Liver (tissue), 9 donors: ENCODE measurements around the gene TERT. TPM values are rescaled to one million over a fixed set of nuclear protein-coding genes. Genes with fewer than 3 reads are reported as not detected.
"Not testable (repeated sequence)": the region's sequence is repeated elsewhere in the genome, so short reads cannot be mapped to it uniquely, and the experiment has no call there.

Source experiments
- DNase-seq: peaks from one replicate; pipeline ENCODE4 v3.0.0-alpha.2; 2017; ENCODE audit warnings: low spot score
- H3K27ac ChIP-seq, 2 donors: one replicate each; pipeline ENCODE4 v1.7.0; 2013; ENCODE audit warnings: inconsistent platforms in 2 of 2, low read length in 2 of 2, control low read depth in 1 of 2, low read depth in 1 of 2, mild to moderate bottlenecking in 1 of 2
- H3K27me3 ChIP-seq, 4 donors: one replicate each; pipeline versions ENCODE4 v1.6.1 to v1.7.0; 2013; ENCODE audit warnings: low read length in 3 of 4, inconsistent platforms in 1 of 4, mild to moderate bottlenecking in 1 of 4, moderate library complexity in 1 of 4; ENCODE audit not compliant: control insufficient read depth in 4 of 4, insufficient read depth in 4 of 4
- H3K36me3 ChIP-seq, 4 donors: one replicate each; pipeline versions ENCODE4 v1.6.1 to v1.7.0; 2013; ENCODE audit warnings: low read length in 3 of 4, mild to moderate bottlenecking in 3 of 4, low read depth in 1 of 4, moderate library complexity in 1 of 4; ENCODE audit not compliant: control insufficient read depth in 4 of 4, insufficient read depth in 3 of 4
- H3K4me1 ChIP-seq, 4 donors: one replicate each; pipeline versions ENCODE4 v1.6.1 to v1.7.0; 2013; ENCODE audit warnings: low read length in 3 of 4, mild to moderate bottlenecking in 3 of 4, moderate library complexity in 1 of 4; ENCODE audit not compliant: control insufficient read depth in 4 of 4, insufficient read depth in 4 of 4
- H3K4me3 ChIP-seq, 3 donors: one replicate each; pipeline versions ENCODE4 v1.6.1 to v1.7.0; 2013; ENCODE audit warnings: low read length in 3 of 3, control low read depth in 1 of 3, low read depth in 1 of 3, mild to moderate bottlenecking in 1 of 3
- H3K9ac ChIP-seq, 2 donors: one replicate each; pipeline ENCODE4 v1.7.0; 2013; ENCODE audit warnings: low read length in 2 of 2, mild to moderate bottlenecking in 2 of 2, moderate library complexity in 2 of 2, control low read depth in 1 of 2, low read depth in 1 of 2
- H3K9me3 ChIP-seq, 4 donors: one replicate each; pipeline versions ENCODE4 v1.6.1 to v1.7.0; 2013; ENCODE audit warnings: low read length in 3 of 4; ENCODE audit not compliant: control insufficient read depth in 4 of 4
- ATF3 ChIP-seq: IDR thresholded peaks from 2 replicates; pipeline ENCODE4 v1.6.1; 2016; ENCODE audit warnings: antibody characterized with exemption
- EGR1 ChIP-seq, 2 donors: IDR thresholded peaks; 2 replicates each; pipeline ENCODE4 v1.6.1; 2016 to 2018; ENCODE audit warnings: antibody characterized with exemption in 2 of 2, low read depth in 2 of 2
- FOXA2 ChIP-seq: IDR thresholded peaks from 2 replicates; pipeline ENCODE4 v1.6.1; 2016; ENCODE audit warnings: antibody characterized with exemption
- GABPA ChIP-seq, 2 donors: IDR thresholded peaks in 1 of 2; conservative IDR thresholded peaks in 1 of 2; 2 replicates each; pipeline ENCODE4 v1.6.1; 2016; ENCODE audit warnings: antibody characterized with exemption in 2 of 2, mild to moderate bottlenecking in 1 of 2, moderate library complexity in 1 of 2
- HNF4A ChIP-seq, 2 donors: conservative IDR thresholded peaks; 2 replicates each; pipeline ENCODE4 v1.6.1; 2016; ENCODE audit warnings: antibody characterized with exemption in 2 of 2, mild to moderate bottlenecking in 2 of 2
- HNF4G ChIP-seq: IDR thresholded peaks from 2 replicates; pipeline ENCODE4 v1.6.1; 2016; ENCODE audit warnings: antibody characterized with exemption
- NR2F2 ChIP-seq: IDR thresholded peaks from 2 replicates; pipeline ENCODE4 v1.6.1; 2016; ENCODE audit warnings: antibody characterized with exemption
- RAD21 ChIP-seq, 2 donors: IDR thresholded peaks; 2 replicates each; pipeline ENCODE4 v1.6.1; 2016; ENCODE audit warnings: antibody characterized with exemption in 2 of 2, mild to moderate bottlenecking in 2 of 2
- YY1 ChIP-seq: IDR thresholded peaks from 2 replicates; pipeline ENCODE4 v1.6.1; 2016; ENCODE audit warnings: antibody characterized with exemption, mild to moderate bottlenecking
- ZBTB33 ChIP-seq: IDR thresholded peaks from 2 replicates; pipeline ENCODE4 v1.6.1; 2016; ENCODE audit warnings: antibody characterized with exemption
- WGBS: extraction: QIAGEN DNeasy Blood & Tissue Kit; methylation state at CpG from one replicate; pipeline ENCODE4 v1.1.7; 2013; 5-methylcytosine and 5-hydroxymethylcytosine counted together
- polyA plus RNA-seq, 2 donors: library from polyadenylated mRNA; stranded (reverse) in 1 of 2; unstranded in 1 of 2; fragments of 200-250 nt in 1 of 2; fragments of >200 nt in 1 of 2; fragmentation: Nextera tagmentation in 1 of 2; extraction: Ambion mirVana in 1 of 2; gene quantifications; one replicate each; pipeline versions ENCODE4 v1.2.1 to v1.2.3, GENCODE V29; 2013 to 2015
- total RNA-seq, 2 donors: library from RNA; depleted of rRNA; stranded (reverse); fragments of >200 nt; gene quantifications; one replicate each; pipeline ENCODE4 v1.2.3, GENCODE V29; 2014
- TF ChIP-seq, protein P1 (sequence below): IDR thresholded peaks from 2 replicates; pipeline ENCODE4 v1.6.1; 2016; ENCODE audit warnings: antibody characterized with exemption
- donor health status: healthy.
- donor health status: healthy.
- donor health status: healthy.
- donor health status: healthy.
- donor health status: healthy.

The TERT gene
- total and polyA plus RNA-seq, 4 donors: 0.14 TPM; not detected in 3

DNA sequence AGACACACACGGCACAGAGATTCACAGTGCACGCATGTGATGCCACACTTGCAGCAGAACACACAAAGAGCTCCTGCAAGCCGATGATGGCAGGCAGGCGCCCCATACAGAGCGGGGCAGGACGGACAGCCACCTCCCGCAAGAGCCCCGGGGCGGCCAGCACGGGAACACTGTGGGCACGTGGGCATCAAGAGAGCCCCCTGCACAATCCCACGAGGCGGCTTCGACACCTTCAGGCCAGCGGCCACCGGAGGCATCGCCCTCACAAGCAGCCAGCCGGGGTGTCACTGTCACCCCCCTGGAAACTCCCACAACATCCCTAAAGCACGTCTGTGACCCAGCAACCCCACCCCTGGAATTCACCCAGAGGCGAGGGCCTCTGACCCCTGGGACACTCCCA lies 17.9 kb downstream of the TERT start (continued):
- TF ChIP-seq ATF3 (no peak), RAD21 (IDR thresholded peaks at IDR 0.05) (no peak)

GRCh38 chr5:1275397-1276391 lies 19.2 kb downstream of the TERT start:
- not testable (repeated sequence) for H3K36me3 ChIP-seq, H3K9me3 ChIP-seq, H3K9ac ChIP-seq, H3K27ac ChIP-seq, H3K27me3 ChIP-seq, H3K4me3 ChIP-seq, H3K4me1 ChIP-seq, DNase-seq
- WGBS: 81% methylated on average over 10 of the region's 10 CpGs

- H3K4me3 ChIP-seq: no peak overlapping the region
- DNase-seq: no peak
- H3K36me3 ChIP-seq: no peaks in the 10 kb centered on the region
- H3K9ac ChIP-seq: no peak overlapping the region
- H3K27me3 ChIP-seq: no peaks in the 10 kb centered on the region
- 88% methylated on average over 16 of the region's 16 CpGs for WGBS
- TF ChIP-seq RAD21 (IDR thresholded peaks at IDR 0.05): no peak
- no peak for TF ChIP-seq HNF4G
- no peak for TF ChIP-seq ZBTB33
- no peak for TF ChIP-seq YY1
- TF ChIP-seq GABPA (IDR thresholded peaks at IDR 0.05 in 1 of 2, conservative IDR thresholded peaks at IDR 0.05 in 1 of 2): no peak
- no peak for TF ChIP-seq FOXA2
- no peak for TF ChIP-seq HNF4A (conservative IDR thresholded peaks at IDR 0.05)
- no peak for TF ChIP-seq ATF3
- TF ChIP-seq EGR1 (IDR thresholded peaks at IDR 0.05; ENCODE audit: low read depth in 2 of 2): no peak
- no peak for TF ChIP-seq NR2F2
- H3K27ac ChIP-seq: no peak overlapping the region
- H3K4me1 ChIP-seq: no peaks in the 10 kb centered on the region
- H3K9me3 ChIP-seq: peaks cover 0 to 8% (median 0%) of the 10 kb centered on the region in 4 donors
These were observed 20.4 kb downstream of the TERT start for GRCh38 chr5:1274471-1274870.

- 94% methylated on average over 18 of the region's 20 CpGs for WGBS
- peaks cover 0 to 5% (median 0%) of the 10 kb centered on the region in 4 donors for H3K9me3 ChIP-seq
- no peaks in the 10 kb centered on the region for H3K4me1 ChIP-seq
- no peaks in the 10 kb centered on the region for H3K36me3 ChIP-seq
- no peak overlapping the region for H3K9ac ChIP-seq
- H3K27ac ChIP-seq: no peak overlapping the region
- no peak for DNase-seq
- TF ChIP-seq, protein P1, sequence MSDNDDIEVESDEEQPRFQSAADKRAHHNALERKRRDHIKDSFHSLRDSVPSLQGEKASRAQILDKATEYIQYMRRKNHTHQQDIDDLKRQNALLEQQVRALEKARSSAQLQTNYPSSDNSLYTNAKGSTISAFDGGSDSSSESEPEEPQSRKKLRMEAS: no peak
- no peak overlapping the region for H3K4me3 ChIP-seq
- no peaks in the 10 kb centered on the region for H3K27me3 ChIP-seq
These were observed 21.1 kb downstream of the TERT start for GRCh38 chr5:1273745-1274144.
